ENCODE measurements around the gene WNT7A. TPM values are rescaled to one million over a fixed set of nuclear protein-coding genes. Genes with fewer than 3 reads are reported as not detected.

Gene WNT7A
- total and polyA plus RNA-seq, 4 donors: 1.7 to 4.8 (median 2.0) TPM

DNA sequence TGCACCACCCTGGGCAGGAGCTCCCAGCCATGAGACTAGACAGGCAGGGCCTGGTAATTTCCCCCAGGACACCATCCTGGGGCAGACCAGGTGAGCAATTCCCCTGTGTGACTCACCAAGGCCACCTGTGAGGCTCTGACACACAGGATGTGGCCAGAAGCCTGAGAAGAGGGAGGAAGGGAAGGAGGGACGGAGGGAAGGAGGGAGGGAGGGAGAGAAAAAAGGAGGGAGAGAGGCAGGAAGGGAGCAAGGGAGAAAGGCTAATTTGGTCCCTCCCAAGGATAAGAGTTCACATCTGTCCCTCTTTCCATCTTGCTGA lies 25.9 kb downstream of the WNT7A start:
- peaks cover 0 to 2% (median 0%) of the 10 kb centered on the region in 4 donors for H3K9me3 ChIP-seq (ENCODE audit: control insufficient read depth in 4 of 4, insufficient read depth in 3 of 4, low read length in 3 of 4)
- H3K36me3 ChIP-seq (ENCODE audit: control insufficient read depth in 4 of 4, insufficient read depth in 4 of 4, low read length in 4 of 4): no peaks in the 10 kb centered on the region
- H3K27ac ChIP-seq (ENCODE audit: low read depth in 1 of 2, low read length in 1 of 2): no peak overlapping the region
- no peak for DNase-seq
- ATAC-seq (ENCODE audit: insufficient read depth, low FRiP score): no peak
- H3K4me1 ChIP-seq (ENCODE audit: control insufficient read depth in 5 of 5, insufficient read depth in 5 of 5, low read length in 5 of 5): peaks cover 0 to 5% (median 0%) of the 10 kb centered on the region in 5 donors
- H3K27me3 ChIP-seq (ENCODE audit: control insufficient read depth in 3 of 3, insufficient read depth in 3 of 3, low read length in 2 of 3): no peaks in the 10 kb centered on the region
- H3K4me3 ChIP-seq: no peak overlapping the region
- TF ChIP-seq, protein P1, sequence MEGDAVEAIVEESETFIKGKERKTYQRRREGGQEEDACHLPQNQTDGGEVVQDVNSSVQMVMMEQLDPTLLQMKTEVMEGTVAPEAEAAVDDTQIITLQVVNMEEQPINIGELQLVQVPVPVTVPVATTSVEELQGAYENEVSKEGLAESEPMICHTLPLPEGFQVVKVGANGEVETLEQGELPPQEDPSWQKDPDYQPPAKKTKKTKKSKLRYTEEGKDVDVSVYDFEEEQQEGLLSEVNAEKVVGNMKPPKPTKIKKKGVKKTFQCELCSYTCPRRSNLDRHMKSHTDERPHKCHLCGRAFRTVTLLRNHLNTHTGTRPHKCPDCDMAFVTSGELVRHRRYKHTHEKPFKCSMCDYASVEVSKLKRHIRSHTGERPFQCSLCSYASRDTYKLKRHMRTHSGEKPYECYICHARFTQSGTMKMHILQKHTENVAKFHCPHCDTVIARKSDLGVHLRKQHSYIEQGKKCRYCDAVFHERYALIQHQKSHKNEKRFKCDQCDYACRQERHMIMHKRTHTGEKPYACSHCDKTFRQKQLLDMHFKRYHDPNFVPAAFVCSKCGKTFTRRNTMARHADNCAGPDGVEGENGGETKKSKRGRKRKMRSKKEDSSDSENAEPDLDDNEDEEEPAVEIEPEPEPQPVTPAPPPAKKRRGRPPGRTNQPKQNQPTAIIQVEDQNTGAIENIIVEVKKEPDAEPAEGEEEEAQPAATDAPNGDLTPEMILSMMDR (IDR thresholded peaks at IDR 0.05; ENCODE audit: control extremely low read depth, extremely low read depth): no peak
- no peak overlapping the region for H3K9ac ChIP-seq (ENCODE audit: insufficient read depth in 1 of 2, low read length in 2 of 2)
- WGBS, 2 donors: 44 to 53% methylated on average over 1 of the region's 1 CpG

DNA sequence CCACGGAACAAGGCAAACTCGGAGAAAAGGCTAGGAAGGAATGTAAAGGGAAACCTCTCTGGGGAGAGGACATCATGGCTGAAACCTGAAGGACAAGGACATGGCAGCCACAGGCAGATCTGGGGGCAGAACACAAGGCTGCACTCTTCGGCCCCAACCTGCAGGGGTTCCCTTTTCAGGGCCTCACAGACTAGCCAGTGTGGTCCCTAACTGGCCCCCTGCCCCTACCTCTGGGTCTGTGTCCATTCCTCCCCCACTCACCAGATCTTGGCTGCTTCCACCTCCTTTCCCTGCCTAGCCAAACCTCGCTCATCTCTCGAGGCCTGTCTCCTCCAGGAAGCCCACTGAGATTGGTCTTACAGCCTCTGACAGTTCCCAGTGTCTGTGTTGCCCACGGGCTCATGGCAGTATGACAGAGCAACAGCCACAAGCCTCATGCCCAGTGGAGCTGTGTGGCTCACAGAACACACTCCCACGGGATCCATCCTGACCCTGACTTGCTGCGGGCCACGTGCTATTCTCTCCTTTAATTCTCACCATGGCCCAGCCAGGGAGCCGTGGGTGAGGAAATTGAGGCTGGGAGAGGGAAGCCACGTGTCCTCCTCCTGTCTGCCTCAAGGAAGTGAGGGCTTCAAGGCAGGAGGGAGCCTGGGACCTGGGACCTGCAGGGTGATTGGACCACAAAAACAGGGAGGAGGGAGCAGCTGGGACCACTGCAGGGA lies 26.5 kb downstream of the WNT7A start:
- H3K9ac ChIP-seq (ENCODE audit: insufficient read depth in 1 of 2, low read length in 2 of 2): no peak overlapping the region
- H3K4me3 ChIP-seq: no peak overlapping the region
- ATAC-seq (ENCODE audit: insufficient read depth, low FRiP score) (no peak), DNase-seq (no peak)
- no peak overlapping the region for H3K27ac ChIP-seq (ENCODE audit: low read depth in 1 of 2, low read length in 1 of 2)
- TF ChIP-seq, protein P1 (IDR thresholded peaks at IDR 0.05; ENCODE audit: control extremely low read depth, extremely low read depth): no peak
- H3K27me3 ChIP-seq (ENCODE audit: control insufficient read depth in 3 of 3, insufficient read depth in 3 of 3, low read length in 2 of 3): no peaks in the 10 kb centered on the region
- H3K9me3 ChIP-seq (ENCODE audit: control insufficient read depth in 4 of 4, insufficient read depth in 3 of 4, low read length in 3 of 4): peaks cover 0 to 2% (median 0%) of the 10 kb centered on the region in 4 donors
- 72 to 76% methylated on average over 11 of the region's 11 CpGs for WGBS, 2 donors
- no peaks in the 10 kb centered on the region for H3K36me3 ChIP-seq (ENCODE audit: control insufficient read depth in 4 of 4, insufficient read depth in 4 of 4, low read length in 4 of 4)
- peaks cover 0 to 5% (median 0%) of the 10 kb centered on the region in 5 donors for H3K4me1 ChIP-seq (ENCODE audit: control insufficient read depth in 5 of 5, insufficient read depth in 5 of 5, low read length in 5 of 5)

DNA sequence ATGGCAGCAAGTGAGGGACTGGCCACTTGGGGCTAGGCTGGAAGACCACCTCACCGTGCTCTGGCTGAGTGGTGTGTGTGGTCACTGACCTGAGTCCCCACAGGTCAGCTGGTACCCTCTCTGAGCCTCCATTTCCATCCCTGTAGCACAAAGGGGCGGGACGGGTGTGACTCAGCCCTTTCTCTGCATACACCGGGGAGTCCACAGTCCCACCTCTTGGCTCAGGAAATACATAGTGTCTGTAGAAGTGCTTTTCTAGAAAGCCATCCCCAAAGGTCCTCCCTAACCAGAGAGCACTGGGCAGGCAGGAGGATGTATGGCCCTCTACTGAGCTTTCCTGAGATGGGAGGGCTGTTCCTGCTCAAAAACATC lies 27.2 kb downstream of the WNT7A start:
- WGBS, 2 donors: 53 to 54% methylated on average over 4 of the region's 4 CpGs
- TF ChIP-seq, protein P1 (IDR thresholded peaks at IDR 0.05; ENCODE audit: control extremely low read depth, extremely low read depth): no peak
- Histone ChIP-seq H3K27ac (ENCODE audit: low read depth in 1 of 2, low read length in 1 of 2) (no peak overlapping the region), H3K36me3 (ENCODE audit: control insufficient read depth in 4 of 4, insufficient read depth in 4 of 4, low read length in 4 of 4) (no peaks in the 10 kb centered on the region), H3K9me3 (ENCODE audit: control insufficient read depth in 4 of 4, insufficient read depth in 3 of 4, low read length in 3 of 4) (peaks cover 0 to 2% (median 0%) of the 10 kb centered on the region in 4 donors), H3K4me1 (ENCODE audit: control insufficient read depth in 5 of 5, insufficient read depth in 5 of 5, low read length in 5 of 5) (peaks cover 0 to 5% (median 0%) of the 10 kb centered on the region in 5 donors), H3K4me3 (no peak overlapping the region), H3K9ac (ENCODE audit: insufficient read depth in 1 of 2, low read length in 2 of 2) (no peak overlapping the region), H3K27me3 (ENCODE audit: control insufficient read depth in 3 of 3, insufficient read depth in 3 of 3, low read length in 2 of 3) (no peaks in the 10 kb centered on the region)
- ATAC-seq (ENCODE audit: insufficient read depth, low FRiP score): no peak
- DNase-seq: no peak
